H9 (cell line): ENCODE results near the gene FADD. TPM values are rescaled to one million over a fixed set of nuclear protein-coding genes. Genes with fewer than 3 reads are reported as not detected.
"Not testable (repeated sequence)": the region's sequence is repeated elsewhere in the genome, so short reads cannot be mapped to it uniquely, and the experiment has no call there.

Experiments used
- DNase-seq: peaks from one replicate; pipeline ENCODE4 v3.0.0-alpha.2; 2017
- H2AFZ ChIP-seq: one replicate; pipeline ENCODE4 v1.6.1; 2013; ENCODE audit warnings: mild to moderate bottlenecking, low read length, control low read depth, moderate library complexity
- H2AK5ac ChIP-seq: 2 replicates; pipeline ENCODE4 v1.6.1; 2013; ENCODE audit warnings: low read length, control low read depth, mixed read lengths; ENCODE audit not compliant: insufficient read length
- H2BK120ac ChIP-seq: one replicate; pipeline ENCODE4 v1.6.1; 2013; ENCODE audit warnings: low read depth, mild to moderate bottlenecking, low read length, control low read depth, inconsistent platforms; ENCODE audit not compliant: poor library complexity, severe bottlenecking
- H2BK12ac ChIP-seq: 2 replicates; pipeline ENCODE4 v1.6.1; 2013; ENCODE audit warnings: low read length, control low read depth, mixed read lengths, low read depth; ENCODE audit not compliant: insufficient read length
- H2BK15ac ChIP-seq: 2 replicates; pipeline ENCODE4 v1.6.1; 2013; ENCODE audit warnings: low read depth, low read length, control low read depth
- H2BK20ac ChIP-seq: one replicate; pipeline ENCODE4 v1.6.1; 2013; ENCODE audit warnings: low read depth, mild to moderate bottlenecking, low read length, control low read depth, inconsistent platforms; ENCODE audit not compliant: poor library complexity, severe bottlenecking
- H2BK5ac ChIP-seq: 2 replicates; pipeline ENCODE4 v1.6.1; 2013; ENCODE audit warnings: low read length, control low read depth, mixed read lengths; ENCODE audit not compliant: insufficient read length
- H3K14ac ChIP-seq: 2 replicates; pipeline ENCODE4 v1.6.1; 2013; ENCODE audit warnings: low read length, control low read depth; ENCODE audit not compliant: insufficient read depth
- H3K18ac ChIP-seq: 2 replicates; pipeline ENCODE4 v1.6.1; 2013; ENCODE audit warnings: low read depth, mild to moderate bottlenecking, mixed read lengths, low read length, control low read depth; ENCODE audit not compliant: insufficient read length
- H3K23ac ChIP-seq: 2 replicates; pipeline ENCODE4 v1.6.1; 2013; ENCODE audit warnings: low read length, control low read depth, mixed read lengths, low read depth; ENCODE audit not compliant: insufficient read length
- H3K23me2 ChIP-seq: 2 replicates; pipeline ENCODE4 v1.6.1; 2013; ENCODE audit warnings: low read depth, mild to moderate bottlenecking, mixed read lengths, low read length, control low read depth; ENCODE audit not compliant: insufficient read length, poor library complexity, severe bottlenecking
- H3K27ac ChIP-seq: 2 replicates; pipeline ENCODE4 v1.5.1; 2013; ENCODE audit warnings: low read length, control low read depth, mixed read lengths, low read depth; ENCODE audit not compliant: insufficient read length
- H3K27me3 ChIP-seq: 2 replicates; pipeline ENCODE4 v1.6.1; 2013; ENCODE audit warnings: low read length, control low read depth, inconsistent platforms; ENCODE audit not compliant: insufficient read depth
- H3K4ac ChIP-seq: 2 replicates; pipeline ENCODE4 v1.6.1; 2013; ENCODE audit warnings: low read depth, mild to moderate bottlenecking, control low read depth, inconsistent platforms, low read length, moderate library complexity
- H3K4me1 ChIP-seq: 2 replicates; pipeline ENCODE4 v1.6.1; 2013; ENCODE audit warnings: low read length, control low read depth, inconsistent platforms; ENCODE audit not compliant: insufficient read depth
- H3K4me2 ChIP-seq: 2 replicates; pipeline ENCODE4 v1.6.1; 2013; ENCODE audit warnings: low read length, control low read depth, mixed read lengths; ENCODE audit not compliant: insufficient read length, insufficient read depth
- H3K56ac ChIP-seq: 2 replicates; pipeline ENCODE4 v1.6.1; 2013; ENCODE audit warnings: low read depth, mild to moderate bottlenecking, mixed read lengths, low read length, control low read depth; ENCODE audit not compliant: insufficient read length
- H3K79me1 ChIP-seq: 2 replicates; pipeline ENCODE4 v1.6.1; 2013; ENCODE audit warnings: low read depth, mild to moderate bottlenecking, moderate library complexity, low read length, control low read depth, inconsistent platforms; ENCODE audit not compliant: insufficient read depth, poor library complexity, severe bottlenecking
- H3K79me2 ChIP-seq: 2 replicates; pipeline ENCODE4 v1.6.1; 2013; ENCODE audit warnings: low read length, control low read depth, inconsistent platforms; ENCODE audit not compliant: insufficient read depth
- H3K9ac ChIP-seq: 2 replicates; pipeline ENCODE4 v1.6.1; 2013; ENCODE audit warnings: low read length, control low read depth, mixed read lengths; ENCODE audit not compliant: insufficient read length; ENCODE audit errors: extremely low read depth
- H3K9me3 ChIP-seq: one replicate; pipeline ENCODE4 v1.6.1; 2013; ENCODE audit warnings: low read depth, low read length, inconsistent platforms; ENCODE audit not compliant: control insufficient read depth
- H3T11ph ChIP-seq: one replicate; pipeline ENCODE4 v1.6.1; 2013; ENCODE audit warnings: mild to moderate bottlenecking, low read length, control low read depth, inconsistent platforms
- H4K20me1 ChIP-seq: one replicate; pipeline ENCODE4 v1.6.1; 2013; ENCODE audit not compliant: control insufficient read depth, insufficient read length, insufficient read depth
- H4K5ac ChIP-seq: 2 replicates; pipeline ENCODE4 v1.6.1; 2013; ENCODE audit warnings: low read depth, mild to moderate bottlenecking, mixed read lengths, low read length, control low read depth; ENCODE audit not compliant: insufficient read length
- H4K8ac ChIP-seq: replicated peaks from 2 replicates; pipeline ENCODE4 v1.6.1; 2013; ENCODE audit warnings: low read length, control low read depth, mixed read lengths, low read depth; ENCODE audit not compliant: insufficient read length
- H4K91ac ChIP-seq: 2 replicates; pipeline ENCODE4 v1.6.1; 2013; ENCODE audit warnings: low read depth, mild to moderate bottlenecking, moderate library complexity, mixed read lengths, low read length, control low read depth; ENCODE audit not compliant: insufficient read length
- H3K27ac Mint-ChIP-seq, 3 experiments: 2 replicates in 2 of 3; 3 replicates in 1 of 3; pipeline ENCODE4 v1.8.0; 2020 to 2021; ENCODE audit warnings: mixed read lengths in 3 of 3, mild to moderate bottlenecking in 1 of 3, moderate library complexity in 1 of 3
- H3K27me3 Mint-ChIP-seq: 2 replicates; pipeline ENCODE4 v1.8.0; 2021; ENCODE audit warnings: low read depth, mild to moderate bottlenecking, moderate library complexity, mixed read lengths
- H3K36me3 Mint-ChIP-seq, 3 experiments: 2 replicates in 2 of 3; 3 replicates in 1 of 3; pipeline ENCODE4 v1.8.0; 2020 to 2021; ENCODE audit warnings: low read depth in 3 of 3, mixed read lengths in 3 of 3; ENCODE audit not compliant: insufficient read depth in 1 of 3
- H3K4me1 Mint-ChIP-seq, 2 experiments: 2 replicates each; pipeline ENCODE4 v1.8.0; 2020; ENCODE audit warnings: mixed read lengths in 2 of 2
- H3K4me3 Mint-ChIP-seq, 2 experiments: 2 replicates in 1 of 2; 3 replicates in 1 of 2; pipeline ENCODE4 v1.8.0; 2020 to 2021; ENCODE audit warnings: mild to moderate bottlenecking in 2 of 2, mixed read lengths in 2 of 2, moderate library complexity in 1 of 2
- H3K9me3 Mint-ChIP-seq, 2 experiments: 2 replicates in 1 of 2; 3 replicates in 1 of 2; pipeline ENCODE4 v1.8.0; 2020; ENCODE audit warnings: mild to moderate bottlenecking in 2 of 2, mixed read lengths in 2 of 2, moderate library complexity in 1 of 2
- WGBS: extraction: QIAGEN DNeasy Blood & Tissue Kit; methylation state at CpG from one replicate; pipeline ENCODE4 v1.1.7; 2013; ENCODE audit warnings: missing lambda C conversion rate, low lambda C conversion rate, mixed read lengths; ENCODE audit not compliant: insufficient read length; ENCODE audit errors: extremely low coverage; 5-methylcytosine and 5-hydroxymethylcytosine counted together
- total RNA-seq: library from RNA; stranded (reverse); gene quantifications from 2 replicates; pipeline ENCODE4 v1.2.1, GENCODE V29; 2021

FADD gene
- total RNA-seq, 1 experiment from 2014 or later = 51.1 TPM

- H3K4ac ChIP-seq, H3K4me2 ChIP-seq, H3K9me3 ChIP-seq, H2BK20ac ChIP-seq, DNase-seq, H3K23ac ChIP-seq, H2BK5ac ChIP-seq, H2BK12ac ChIP-seq, H3K27me3 ChIP-seq, H3T11ph ChIP-seq, H3K4me1 ChIP-seq, H3K4me3 Mint-ChIP-seq, H2AFZ ChIP-seq, H3K56ac ChIP-seq, H3K27me3 Mint-ChIP-seq, H4K8ac ChIP-seq, H4K5ac ChIP-seq, H3K18ac ChIP-seq, H3K9ac ChIP-seq, H4K91ac ChIP-seq, H2AK5ac ChIP-seq, H2BK15ac ChIP-seq, H4K20me1 ChIP-seq, H3K27ac ChIP-seq, H3K79me2 ChIP-seq, H2BK120ac ChIP-seq, H3K14ac ChIP-seq, H3K23me2 ChIP-seq, H3K27ac Mint-ChIP-seq, H3K79me1 ChIP-seq: not testable (repeated sequence)
- peaks cover 0 to 13% (median 8%) of the 10 kb centered on the region in 3 experiments; a peak in 5 of 7 replicates for H3K36me3 Mint-ChIP-seq
- WGBS = no CpG with 5 or more reads among the region's 8 CpGs
- H3K9me3 Mint-ChIP-seq = peaks cover 17 to 22% of the 10 kb centered on the region in 2 experiments
- peaks cover 31 to 34% of the 10 kb centered on the region in 2 experiments for H3K4me1 Mint-ChIP-seq
Measured at GRCh38 chr11:70218076-70218475, 15.0 kb downstream of the FADD start.
